Ishikawa (cell line): ENCODE data around the gene RYR2.

ENCODE experiments used
- EGR1 ChIP-seq: IDR thresholded peaks from 2 replicates; pipeline ENCODE4 v1.6.1; 2012
- EP300 ChIP-seq: IDR thresholded peaks from 2 replicates; pipeline ENCODE4 v1.6.1; 2012; ENCODE audit warnings: borderline replicate concordance
- FOXM1 ChIP-seq: IDR thresholded peaks from 2 replicates; pipeline ENCODE4 v1.6.1; 2012; ENCODE audit warnings: low read depth, borderline replicate concordance
- RAD21 ChIP-seq: IDR thresholded peaks from 2 replicates; pipeline ENCODE4 v1.6.1; 2012; ENCODE audit warnings: low read depth
- TF ChIP-seq, protein P1 (sequence below): IDR thresholded peaks from 2 replicates; pipeline ENCODE4 v1.6.1; 2012

GRCh38 chr1:237640011-237640671 lies 598.2 kb downstream of the RYR2 start:
- TF ChIP-seq EP300 (no peak), RAD21 (no peak), EGR1 (no peak), FOXM1 (no peak)
- TF ChIP-seq, protein P1, sequence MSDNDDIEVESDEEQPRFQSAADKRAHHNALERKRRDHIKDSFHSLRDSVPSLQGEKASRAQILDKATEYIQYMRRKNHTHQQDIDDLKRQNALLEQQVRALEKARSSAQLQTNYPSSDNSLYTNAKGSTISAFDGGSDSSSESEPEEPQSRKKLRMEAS: no peak
